ENCODE data around the gene AGBL5.

GRCh38 chr2:27042159-27042661 lies 9.3 kb upstream of the AGBL5 start:
- TF ChIP-seq CTCF (IDR thresholded peaks at IDR 0.05): no peak
- TF ChIP-seq POLR2A (IDR thresholded peaks at IDR 0.05): no peak
